Right forelimb (tissue), 1 donor: Measurements from ENCODE around the gene SMIM35.

Experiments
- DNase-seq: peaks from one replicate; pipeline ENCODE4 v3.0.0-alpha.2; 2018

The SMIM35 gene

DNA sequence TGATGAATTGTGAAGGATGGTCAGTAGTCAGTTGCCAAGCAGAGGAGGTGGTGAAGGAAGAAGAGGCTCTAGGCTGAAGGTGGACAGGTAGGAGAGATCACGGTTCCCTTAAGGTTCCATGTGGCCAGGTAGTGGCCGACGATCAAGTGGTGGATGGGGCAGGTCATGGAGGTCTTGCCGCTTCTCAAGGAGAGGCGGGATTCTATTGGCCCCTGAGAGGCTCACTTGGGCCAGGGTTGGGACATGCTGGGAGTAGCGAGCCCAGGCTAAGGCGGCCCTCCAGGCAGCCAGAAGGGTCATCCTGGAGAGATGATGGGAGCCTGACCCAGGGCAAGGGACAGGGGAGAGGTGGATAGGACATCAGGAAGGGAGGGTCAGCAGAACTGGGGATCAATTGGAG, 30.8 kb downstream of the SMIM35 start:
- no peak for DNase-seq

DNA sequence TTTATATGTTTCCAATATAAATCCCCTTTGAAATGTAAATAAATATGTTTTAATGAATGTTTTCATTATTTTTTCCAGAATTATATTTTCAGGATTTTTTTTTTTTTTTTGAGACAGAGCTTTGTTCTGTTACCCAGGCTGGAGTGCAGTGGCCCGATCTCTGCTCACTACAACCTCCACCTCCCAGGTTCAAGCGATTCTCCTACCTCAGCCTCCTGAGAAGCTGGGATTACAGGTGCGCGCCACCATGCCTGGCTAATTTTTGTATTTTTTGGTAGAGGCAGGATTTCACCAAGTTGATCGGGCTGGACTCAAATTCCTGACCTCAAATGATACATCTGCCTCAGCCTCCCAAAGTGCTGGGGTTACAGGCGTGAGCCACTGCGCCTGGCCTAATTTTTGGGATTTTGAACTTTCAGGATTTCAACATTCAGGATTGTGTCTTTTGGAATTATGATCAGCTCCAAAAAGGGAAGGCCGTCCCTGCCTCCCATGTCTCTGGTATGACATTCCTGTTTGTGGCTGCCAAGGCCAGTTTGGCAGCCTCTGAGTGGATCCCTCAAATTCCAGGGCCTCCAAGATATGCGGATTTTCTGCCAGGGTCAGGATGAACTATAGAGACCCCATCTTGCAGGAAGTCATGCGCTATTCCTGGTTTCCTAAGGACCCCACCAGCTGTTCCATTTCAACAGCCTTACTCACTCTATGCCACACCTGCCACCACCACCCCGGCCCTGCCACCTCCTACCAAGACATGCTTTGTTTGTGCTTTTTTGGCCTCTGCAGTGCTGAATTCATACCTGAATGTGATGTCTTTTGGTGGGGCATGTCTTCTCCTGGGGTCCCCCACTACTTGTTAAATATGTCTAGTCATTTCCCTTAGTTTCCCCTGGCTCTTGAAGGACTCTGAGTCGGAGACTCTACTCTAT, 31.8 kb downstream of the SMIM35 start:
- DNase-seq, result no peak

DNA sequence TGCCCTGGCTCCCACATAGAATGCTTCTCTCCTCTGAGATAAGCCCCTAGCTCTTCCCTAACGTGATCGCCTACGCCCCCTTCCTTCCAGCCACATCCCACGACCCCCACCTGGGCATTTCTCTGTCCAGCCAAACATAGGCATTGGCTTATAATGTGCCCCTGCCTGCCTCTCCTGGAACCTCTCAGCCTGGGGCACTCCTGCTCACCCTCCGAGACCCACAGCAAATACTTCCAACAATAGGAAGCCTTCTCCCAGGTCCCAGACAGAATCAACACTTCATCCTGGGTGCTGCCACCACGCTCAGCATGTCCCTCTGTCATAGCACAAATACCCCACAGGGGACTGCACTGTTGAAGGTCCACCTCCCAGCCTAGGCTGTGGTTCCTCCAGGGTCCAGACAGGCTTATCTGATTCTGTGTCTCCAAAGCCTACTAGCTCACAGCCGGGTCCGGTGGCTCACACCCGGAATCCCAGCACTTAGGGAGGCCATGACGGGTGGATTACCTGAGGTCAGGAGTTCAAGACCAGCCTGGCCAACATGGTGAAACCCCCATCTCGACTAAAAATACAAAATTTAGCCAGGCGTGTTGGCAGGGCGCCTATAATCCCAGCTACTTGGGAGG, 34.1 kb downstream of the SMIM35 start:
- no peak for DNase-seq

DNA sequence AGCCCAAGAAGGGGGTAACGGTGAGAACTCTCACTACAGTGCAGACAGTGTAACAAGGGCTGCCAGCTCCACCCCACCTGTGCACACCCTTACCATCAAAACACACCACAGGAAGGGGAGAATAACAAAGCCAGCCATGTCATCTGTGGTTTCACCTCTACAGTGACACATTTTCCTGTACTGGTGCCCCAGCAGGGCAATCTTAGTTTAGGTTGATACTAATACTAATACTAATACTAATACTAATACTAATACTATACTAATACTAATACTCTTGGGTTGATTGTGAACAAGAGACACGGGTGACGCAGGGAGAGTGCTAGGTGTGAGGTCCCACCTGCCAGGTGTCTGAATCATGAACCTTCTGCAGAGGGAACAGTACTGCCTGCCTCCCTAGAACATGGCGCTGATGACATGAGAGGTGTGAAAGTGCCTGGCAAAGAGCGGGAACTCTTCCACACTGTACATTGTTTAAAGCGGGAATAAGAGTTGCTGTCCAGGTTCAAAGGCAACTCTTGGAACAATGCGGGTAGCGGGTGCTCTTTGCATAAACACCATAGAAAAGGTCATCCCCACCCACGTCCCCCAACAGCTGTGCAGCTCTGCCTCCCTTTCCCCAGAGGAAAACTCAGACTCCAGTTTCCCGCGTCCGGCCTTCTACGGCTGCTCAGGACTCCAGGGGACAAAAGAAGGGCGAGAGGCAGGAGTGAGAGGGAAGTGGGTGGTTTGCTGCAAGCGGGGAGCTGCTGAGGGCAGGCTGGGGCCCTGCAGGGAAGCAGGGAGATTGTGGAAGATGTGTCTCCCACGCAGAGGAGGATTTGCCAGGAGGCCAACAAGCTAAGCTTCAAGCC, 34.9 kb downstream of the SMIM35 start:
- no peak for DNase-seq

DNA sequence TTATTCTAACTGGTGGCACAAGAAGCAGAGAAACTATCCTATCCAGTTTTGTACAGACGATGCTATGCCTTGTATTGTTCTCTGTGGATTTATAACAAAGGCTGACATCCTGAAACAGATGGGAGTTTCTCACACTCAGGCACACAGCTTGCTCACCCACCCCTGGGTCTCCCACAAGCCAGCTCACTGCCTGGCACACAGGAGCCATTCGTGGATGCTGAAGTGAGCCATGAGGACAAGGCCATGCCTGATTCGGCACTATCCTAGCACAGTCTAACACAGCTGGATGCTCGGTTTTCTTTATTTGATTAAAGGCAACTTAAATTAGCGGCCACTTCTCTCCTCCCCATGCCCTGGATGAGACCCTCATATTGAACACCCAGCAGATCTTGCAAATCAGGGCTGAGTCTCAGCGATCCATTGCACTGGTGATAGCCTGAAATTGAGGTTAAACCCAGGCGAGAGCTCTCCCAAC, 35.6 kb downstream of the SMIM35 start:
- DNase-seq, result no peak

DNA sequence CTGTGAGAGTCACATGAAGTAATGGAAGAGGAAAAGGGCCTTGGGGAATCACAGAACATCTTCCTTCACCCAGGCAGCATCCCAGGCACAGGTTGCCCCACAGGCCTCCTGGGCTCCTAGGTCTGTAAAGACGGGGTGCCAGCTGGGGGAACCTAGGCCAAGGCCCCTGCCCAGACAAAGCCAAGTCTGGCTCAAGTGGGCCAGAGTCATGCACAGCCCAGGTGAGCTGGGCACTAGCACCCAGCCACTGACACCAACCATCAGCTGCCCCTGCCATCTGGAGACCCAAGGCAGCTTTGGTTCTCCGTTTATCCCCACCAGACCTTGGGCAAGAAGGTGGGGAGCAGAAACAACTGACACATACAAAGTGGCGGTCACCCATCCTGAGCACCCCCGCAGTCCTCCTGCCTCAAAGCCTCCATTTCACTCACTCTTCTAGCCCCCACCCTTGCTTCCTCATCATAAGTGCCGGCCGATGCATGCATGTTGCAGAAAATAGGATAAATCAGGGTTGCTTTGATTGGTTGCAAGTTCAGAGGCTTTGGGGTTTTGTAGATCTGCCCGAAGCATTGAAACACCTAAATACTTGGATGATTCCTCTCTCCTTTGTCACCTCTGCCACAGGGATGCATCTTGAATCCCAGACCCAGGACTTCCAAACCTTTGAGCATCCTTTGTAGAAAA, 36.4 kb downstream of the SMIM35 start:
- DNase-seq, result no peak

DNA sequence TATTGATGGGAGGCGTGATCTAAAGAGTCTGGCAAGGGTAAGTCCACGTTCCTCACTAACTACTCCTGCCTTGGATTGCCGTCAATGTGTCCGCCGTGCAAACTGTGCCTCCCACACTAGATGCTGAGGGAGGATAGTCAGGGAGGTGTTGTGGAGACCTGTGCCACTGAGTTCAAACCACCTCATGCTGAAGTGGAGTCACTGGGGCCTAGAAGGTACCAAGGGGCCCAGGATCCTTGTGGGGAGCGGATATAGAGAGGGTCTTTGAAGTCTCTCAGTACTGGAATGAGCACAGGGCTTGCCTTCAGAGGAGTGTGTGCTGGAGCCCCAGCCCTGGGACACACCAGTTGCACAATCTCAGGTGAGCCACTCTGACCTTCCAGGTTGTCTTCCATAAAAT, 37.0 kb downstream of the SMIM35 start:
- no peak for DNase-seq

DNA sequence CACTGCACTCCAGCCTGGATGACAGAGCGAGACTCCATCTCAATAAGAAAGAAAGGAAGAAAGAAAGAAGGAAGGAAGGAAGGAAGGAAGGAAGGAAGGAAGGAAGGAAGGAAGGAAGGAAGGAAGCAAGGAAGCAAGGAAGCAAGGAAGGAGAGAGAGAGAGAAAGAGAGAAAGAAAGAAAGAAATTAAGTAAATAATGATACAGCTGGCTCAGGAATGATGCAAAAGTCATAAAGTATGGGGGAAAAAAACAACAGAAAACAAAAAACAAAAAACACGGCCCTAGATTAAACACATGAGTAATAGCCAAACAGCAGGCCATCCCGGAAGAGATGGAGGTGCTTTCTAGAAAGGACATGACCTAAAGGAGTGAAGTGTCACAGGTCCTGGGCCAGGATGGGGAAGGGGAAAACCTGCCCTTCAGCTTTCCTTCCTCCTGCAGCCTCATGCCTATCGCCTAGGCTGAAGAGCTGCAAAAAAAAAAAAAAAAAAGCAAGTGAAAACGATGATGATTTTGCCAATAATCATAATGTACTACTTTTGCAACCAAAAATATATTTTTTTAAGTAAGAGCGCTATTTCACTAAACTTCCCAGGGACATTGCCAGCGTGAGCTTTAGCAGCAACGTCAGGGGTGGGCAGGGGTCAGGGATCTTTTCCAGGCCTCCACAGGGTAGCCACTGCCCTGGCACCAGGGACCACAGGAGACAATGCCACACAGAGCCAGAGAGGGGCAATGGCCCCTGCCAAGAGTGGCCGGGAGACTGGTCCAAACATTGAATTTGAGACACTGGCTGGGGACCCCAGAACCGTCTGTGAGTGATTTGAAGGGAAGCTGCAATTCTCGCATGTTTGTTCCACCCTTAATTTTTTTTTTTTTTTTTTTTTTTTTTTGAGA, 38.0 kb downstream of the SMIM35 start:
- DNase-seq, result no peak

DNA sequence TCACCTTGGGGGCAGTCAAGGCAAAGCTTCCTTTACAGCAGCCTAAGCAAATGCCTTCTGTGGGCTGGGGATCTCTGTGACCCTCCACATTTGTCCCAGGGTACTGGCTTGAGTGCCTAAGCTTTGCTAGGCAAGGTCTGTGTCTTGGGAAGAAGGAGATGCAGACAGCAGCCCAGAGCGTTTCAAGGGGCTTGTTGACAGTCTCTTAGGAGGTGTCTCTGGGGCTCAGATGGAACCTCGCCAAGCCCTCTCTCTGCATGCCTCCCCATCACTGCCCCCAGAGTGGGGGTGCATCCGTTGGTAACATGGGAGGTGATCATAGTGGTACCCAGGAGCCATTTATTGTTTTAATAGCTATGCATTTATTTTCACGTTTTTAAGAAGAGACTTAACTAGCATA, 39.0 kb downstream of the SMIM35 start:
- no peak for DNase-seq

DNA sequence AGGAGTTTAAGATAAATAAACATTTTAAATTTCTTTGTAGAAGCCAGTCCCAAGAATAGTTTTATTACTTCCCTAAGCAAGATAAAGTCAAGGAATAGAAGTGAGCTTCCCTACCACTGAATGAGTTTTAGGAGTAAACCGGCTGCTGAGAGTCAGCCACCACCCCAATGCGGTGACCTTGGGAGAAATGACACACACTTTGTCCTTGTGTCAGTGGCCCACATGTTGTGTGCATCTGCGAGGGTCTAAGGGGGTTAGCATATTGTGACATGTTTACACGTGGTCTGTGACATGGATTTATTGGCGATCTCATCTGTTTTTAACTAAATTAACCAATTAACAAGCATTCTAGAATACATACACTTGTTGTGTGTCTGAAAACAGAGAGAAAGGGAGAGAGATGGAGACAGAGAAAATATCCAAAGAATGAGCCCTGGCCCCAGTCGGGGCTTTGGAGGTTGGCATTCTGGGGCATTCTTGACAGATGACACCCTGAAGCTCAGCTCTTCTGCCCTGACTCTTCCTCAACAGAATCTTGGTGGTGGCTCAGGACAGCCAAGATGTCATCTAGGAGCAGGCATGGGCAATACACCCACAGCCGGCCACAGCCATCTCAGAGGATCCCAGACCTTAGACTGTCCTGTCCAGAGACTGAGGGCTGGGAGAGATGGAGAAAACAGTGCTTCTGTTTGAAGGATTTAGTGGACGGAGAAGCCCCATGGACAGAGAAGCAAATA, 39.6 kb downstream of the SMIM35 start:
- DNase-seq, result no peak

DNA sequence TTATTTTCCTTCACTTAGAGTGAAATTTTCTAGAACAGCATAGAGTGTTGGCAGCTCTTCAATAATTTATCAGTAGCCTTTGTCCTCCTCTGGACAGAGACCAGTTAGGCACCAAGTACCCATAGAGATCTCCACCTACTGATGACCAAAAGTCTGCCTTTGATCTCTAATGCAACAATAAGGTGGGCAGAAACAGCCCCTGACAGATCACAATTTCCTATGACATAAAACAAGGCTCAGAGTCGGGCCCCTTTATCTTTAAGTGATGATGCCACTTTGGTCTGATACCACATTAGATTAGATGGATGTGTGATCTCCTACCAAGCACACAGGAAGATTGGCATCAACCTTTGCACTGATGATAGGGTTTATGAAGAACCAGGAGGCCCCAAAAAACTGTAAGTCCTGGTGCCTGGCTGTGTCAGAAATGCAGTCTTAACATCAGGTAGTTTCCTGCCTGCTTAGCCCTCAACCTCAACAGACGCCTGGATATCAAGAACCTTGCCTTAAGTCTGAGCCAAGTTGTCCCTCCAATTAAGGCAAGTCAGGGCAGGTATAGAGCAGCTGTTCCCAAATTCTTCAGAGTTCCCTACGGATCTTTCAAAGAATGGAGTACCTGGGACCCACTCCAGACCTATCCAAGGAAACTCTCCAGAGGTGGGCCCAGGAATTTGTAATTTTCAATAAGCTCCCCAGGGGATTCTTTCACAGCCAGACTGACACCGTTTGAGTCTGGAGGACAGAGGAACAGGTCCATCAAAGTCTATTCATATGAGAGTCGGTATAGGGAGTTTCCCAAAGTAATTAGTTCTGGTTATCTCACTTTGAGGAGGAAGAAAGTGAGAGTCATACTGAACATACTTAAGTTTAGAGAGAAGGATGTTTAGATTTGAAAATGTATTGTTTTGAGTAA, 40.5 kb downstream of the SMIM35 start:
- DNase-seq, result no peak

DNA sequence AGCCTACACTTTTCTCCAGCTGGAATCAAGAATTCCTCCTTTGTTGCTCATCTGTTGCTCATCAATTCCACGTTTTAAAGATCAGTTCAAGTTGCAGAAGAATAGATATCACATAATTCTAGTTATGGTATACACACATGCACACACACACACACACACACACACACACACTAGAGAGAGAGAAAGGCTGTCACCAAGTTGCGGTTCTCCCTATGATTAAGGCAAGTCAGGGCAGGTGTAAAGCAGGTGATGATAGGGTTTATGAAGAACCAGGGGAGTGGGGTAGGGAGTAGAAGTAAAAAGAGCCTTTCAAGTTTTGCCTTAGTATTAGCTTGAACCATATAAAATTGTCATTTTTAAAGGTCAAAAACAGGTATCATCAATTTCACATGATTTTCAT, 41.6 kb downstream of the SMIM35 start:
- DNase-seq, result no peak

DNA sequence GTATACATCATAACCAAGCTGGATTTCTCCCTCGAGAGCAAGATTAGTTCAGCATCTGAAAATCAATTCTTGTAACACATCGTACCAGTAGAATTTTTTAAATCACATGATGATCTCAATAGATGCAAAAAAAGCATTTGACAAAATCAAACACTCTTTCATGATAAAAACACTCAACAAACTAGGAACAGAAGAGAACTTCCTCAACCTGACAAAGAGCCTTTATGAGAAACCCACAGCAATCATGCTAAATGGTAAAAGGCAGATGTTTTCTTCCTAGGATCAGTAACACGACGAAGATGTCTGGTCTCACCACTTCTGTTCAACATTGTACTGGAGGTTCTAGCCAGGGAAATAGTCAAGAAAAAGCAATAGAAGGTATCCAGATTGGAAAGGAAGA, 44.0 kb downstream of the SMIM35 start:
- no peak for DNase-seq

DNA sequence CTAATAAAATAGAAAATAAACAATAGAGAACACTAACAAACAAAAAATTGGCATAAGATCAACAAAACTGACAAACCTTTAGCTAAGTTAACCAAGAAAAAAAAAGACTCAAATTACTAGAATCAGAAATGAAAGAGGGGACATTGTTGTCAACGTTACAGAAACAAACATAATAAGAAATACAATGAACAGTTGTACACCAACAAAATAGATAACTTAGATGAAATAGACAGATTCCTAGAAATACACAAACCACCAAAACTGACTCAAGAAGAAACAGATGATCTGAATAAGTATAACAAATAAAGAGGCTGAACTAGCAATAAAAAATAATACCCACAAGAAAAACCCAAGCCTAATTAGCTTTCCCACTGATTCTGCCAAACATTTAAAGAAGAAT, 44.6 kb downstream of the SMIM35 start:
- DNase-seq, result no peak

DNA sequence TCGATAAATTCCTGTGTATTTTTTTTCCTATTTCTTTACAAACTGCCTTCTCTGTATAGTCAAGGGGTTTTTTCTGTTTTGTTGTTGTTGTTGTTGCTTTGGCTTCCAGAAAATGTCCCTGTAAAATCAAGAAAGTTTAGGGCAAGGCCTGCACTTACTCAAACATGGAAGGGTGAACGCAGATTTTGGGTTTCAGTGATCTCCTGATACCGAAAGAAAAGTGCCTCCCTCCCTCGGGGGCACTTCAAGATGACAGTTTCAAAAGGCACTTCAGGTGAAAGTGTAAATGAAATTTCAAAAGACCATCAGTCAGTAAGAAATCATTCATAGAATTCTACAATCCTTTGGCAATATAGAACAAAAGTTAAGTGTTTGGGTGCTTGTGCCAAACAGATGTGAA, 53.3 kb downstream of the SMIM35 start:
- DNase-seq, result no peak

DNA sequence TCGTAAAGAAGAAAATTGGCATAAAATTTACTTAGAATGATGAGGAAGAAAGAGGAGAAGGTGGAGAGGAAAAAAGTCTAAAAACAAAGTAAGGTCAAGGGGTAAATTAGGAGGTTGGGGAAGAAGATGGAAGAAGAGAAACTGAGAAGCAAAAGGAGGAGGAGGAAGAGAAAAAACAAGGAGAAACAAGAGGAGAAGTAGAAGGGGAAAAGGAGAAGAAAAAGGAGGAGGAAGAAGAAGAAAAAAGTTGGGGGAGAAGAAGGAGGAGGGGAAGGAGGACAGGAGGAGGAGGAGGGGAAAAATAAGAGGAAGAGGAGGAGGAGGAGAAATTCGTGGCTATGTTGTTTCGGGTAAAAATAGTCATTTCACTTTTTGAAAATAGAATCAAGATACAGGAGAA, 58.1 kb downstream of the SMIM35 start:
- DNase-seq, result no peak

DNA sequence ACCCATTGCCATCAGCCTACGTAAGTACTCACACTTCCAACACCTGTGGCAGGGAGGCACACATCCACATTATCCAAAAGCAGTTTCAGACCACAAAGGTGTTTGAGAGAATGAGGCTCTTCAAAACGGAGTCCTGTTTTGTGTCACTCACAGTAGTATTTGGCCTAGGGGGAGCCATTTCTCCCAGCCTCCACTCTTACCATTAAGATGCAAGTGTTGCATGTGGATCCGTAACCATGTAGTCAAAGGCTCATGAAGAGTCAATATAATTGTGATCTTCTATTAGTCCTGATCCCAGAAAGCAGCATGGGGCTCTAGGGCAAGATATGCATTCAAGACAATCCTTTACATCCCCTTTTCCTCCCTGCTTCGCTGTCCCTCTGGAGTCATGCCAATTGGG, 59.1 kb downstream of the SMIM35 start:
- DNase-seq, result no peak

DNA sequence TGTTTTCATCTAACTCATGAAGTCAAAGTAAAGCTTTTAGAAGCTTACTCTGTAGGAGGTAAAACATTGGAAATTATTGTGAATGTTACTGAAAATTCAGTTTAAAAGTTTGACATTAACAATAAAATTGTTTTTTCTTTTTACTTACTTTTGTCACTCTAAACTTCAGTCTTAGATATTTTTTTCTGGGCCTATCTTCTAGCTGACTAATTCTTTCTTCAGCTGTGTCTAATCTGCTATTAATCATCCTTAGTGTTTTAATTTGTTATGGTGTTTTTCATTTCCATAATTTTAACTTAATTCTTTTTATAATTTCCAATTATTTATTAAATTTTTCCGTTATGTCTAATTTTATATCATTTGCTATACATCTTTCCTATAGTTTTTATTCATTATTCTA, 65.6 kb downstream of the SMIM35 start:
- no peak for DNase-seq

DNA sequence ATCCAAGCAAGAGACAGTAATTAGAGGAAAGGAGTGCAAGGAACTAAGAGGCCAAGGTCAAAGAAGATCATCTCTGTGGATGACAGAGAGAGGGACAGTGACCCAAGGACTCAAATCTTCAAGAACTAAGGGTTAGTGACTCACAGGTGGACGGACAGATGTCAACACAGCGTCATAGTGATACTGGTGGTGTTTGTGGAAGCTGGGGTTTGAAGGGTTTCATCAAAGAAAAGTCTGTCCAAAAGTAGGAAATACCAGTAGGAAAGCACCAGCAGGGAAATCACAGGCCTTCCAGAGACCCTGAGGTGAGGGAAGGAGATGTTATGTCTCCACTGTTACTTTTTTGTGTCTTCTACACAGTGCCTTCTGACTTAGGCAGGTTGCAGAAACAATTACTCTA, 68.4 kb downstream of the SMIM35 start:
- DNase-seq, result no peak
